Thoracic aorta (tissue), 2 donors: Measurements from ENCODE around the gene ARL2. TPM values are rescaled to one million over a fixed set of nuclear protein-coding genes. Genes with fewer than 3 reads are reported as not detected.

Source experiments
- ATAC-seq: fragments of 150-250 bp; one replicate; pipeline ENCODE4 v1.8.0; 2017; ENCODE audit warnings: low read depth; ENCODE audit not compliant: insufficient number of reproducible peaks, low FRiP score
- DNase-seq: peaks from one replicate; pipeline ENCODE4 v3.0.0-alpha.2; 2020; ENCODE audit warnings: low spot score
- H3K27ac ChIP-seq, 2 donors: fragments of 200-600 bp; sonication (generic); 1 replicate in 1 of 2; 2 replicates in 1 of 2; pipeline ENCODE4 v1.5.1; 2016; ENCODE audit warnings: mild to moderate bottlenecking in 2 of 2, moderate library complexity in 2 of 2
- H3K27me3 ChIP-seq: fragments of 200-600 bp; sonication (generic); replicated peaks from 2 replicates; pipeline ENCODE4 v1.6.0; 2016; ENCODE audit warnings: mild to moderate bottlenecking; ENCODE audit not compliant: insufficient read depth
- H3K36me3 ChIP-seq: fragments of 200-600 bp; sonication (generic); one replicate; pipeline ENCODE4 v1.5.1; 2016
- H3K4me1 ChIP-seq, 2 donors: fragments of 200-600 bp; sonication (generic); 1 replicate in 1 of 2; 2 replicates in 1 of 2; pipeline versions ENCODE4 v1.5.1 to v1.6.0; 2016; ENCODE audit warnings: low read depth in 2 of 2, mild to moderate bottlenecking in 1 of 2; ENCODE audit not compliant: control insufficient read depth in 1 of 2
- H3K4me3 ChIP-seq: fragments of 200-600 bp; sonication (generic); 2 replicates; pipeline ENCODE4 v1.5.1; 2016; ENCODE audit warnings: mild to moderate bottlenecking
- H3K9me3 ChIP-seq: fragments of 200-600 bp; sonication (generic); 2 replicates; pipeline ENCODE4 v1.5.1; 2016
- total RNA-seq, 2 donors: library from RNA; depleted of rRNA; stranded (reverse); fragments of >200 nt; gene quantifications; one replicate each; pipeline versions ENCODE4 v1.1.0 to v1.2.3, GENCODE V29; 2016
- TF ChIP-seq, protein P1 (sequence below): fragments of 200-600 bp; sonication (generic); IDR thresholded peaks from one replicate; pipeline ENCODE4 v1.5.1; 2019; ENCODE audit warnings: antibody characterized with exemption

ARL2 gene
- total RNA-seq, 2 donors from 2014 or later = 85.5 to 197 TPM

DNA sequence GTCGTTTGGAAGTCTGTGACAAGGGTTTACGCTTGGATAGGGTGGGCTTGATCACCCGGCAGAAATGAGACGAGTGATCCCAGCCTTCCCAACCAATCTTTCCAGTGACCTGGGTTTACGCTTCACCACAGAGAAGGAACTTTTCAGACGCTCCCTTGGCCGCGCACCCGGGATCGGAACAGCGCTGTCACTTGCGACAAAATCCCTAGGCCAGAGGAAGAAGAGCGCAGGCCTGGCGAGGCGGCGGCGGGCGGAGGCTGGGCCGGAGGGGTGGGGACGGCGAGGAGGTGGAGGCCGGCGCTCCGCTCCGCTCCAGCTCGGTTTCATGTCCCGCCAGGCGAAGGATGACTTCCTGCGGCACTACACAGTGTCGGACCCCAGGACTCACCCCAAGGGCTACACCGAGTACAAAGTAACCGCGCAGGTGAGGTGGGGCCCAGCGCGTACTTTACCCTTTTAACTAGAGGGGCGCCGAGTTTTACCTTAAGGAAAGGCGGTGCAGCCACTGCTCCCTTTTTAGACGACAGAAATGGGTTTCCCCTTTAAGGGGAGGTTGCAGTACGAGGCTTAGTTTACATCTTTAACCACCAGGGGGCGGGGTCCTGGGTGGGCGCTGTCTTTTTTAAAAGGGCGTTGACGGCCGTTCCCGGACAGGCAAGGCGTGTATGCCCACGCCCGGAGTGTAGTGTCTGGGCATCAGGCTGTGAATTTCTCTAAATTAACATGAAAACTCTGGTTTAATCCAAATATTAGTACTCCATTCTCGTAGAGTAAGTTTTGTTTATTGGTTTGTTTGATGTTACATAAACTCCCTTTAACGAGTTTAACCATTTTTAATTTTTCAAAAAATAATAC lies 13.5 kb downstream of the ARL2 start, which contains the start of gene SNX15:
Gene SNX15 (plus strand): TSS at position 227 of the 855 bp plus-strand sequence. CDS start 99 bp downstream, at position 326.
- Histone ChIP-seq H3K27ac (peak within 1 kb of the TSS; percentile 75 to 77), H3K4me1 (peaks cover 7 to 14% of the 10 kb centered on the region in 2 donors), H3K9me3 (no peaks in the 10 kb centered on the region), H3K27me3 (no peaks in the 10 kb centered on the region), H3K36me3 (peaks cover 12% of the 10 kb centered on the region), H3K4me3 (peak within 1 kb of the TSS; percentile 75)
- DNase-seq (peak; percentile 86), ATAC-seq (peak; percentile 94)
- TF ChIP-seq, protein P1, sequence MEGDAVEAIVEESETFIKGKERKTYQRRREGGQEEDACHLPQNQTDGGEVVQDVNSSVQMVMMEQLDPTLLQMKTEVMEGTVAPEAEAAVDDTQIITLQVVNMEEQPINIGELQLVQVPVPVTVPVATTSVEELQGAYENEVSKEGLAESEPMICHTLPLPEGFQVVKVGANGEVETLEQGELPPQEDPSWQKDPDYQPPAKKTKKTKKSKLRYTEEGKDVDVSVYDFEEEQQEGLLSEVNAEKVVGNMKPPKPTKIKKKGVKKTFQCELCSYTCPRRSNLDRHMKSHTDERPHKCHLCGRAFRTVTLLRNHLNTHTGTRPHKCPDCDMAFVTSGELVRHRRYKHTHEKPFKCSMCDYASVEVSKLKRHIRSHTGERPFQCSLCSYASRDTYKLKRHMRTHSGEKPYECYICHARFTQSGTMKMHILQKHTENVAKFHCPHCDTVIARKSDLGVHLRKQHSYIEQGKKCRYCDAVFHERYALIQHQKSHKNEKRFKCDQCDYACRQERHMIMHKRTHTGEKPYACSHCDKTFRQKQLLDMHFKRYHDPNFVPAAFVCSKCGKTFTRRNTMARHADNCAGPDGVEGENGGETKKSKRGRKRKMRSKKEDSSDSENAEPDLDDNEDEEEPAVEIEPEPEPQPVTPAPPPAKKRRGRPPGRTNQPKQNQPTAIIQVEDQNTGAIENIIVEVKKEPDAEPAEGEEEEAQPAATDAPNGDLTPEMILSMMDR = peak; percentile 86

DNA sequence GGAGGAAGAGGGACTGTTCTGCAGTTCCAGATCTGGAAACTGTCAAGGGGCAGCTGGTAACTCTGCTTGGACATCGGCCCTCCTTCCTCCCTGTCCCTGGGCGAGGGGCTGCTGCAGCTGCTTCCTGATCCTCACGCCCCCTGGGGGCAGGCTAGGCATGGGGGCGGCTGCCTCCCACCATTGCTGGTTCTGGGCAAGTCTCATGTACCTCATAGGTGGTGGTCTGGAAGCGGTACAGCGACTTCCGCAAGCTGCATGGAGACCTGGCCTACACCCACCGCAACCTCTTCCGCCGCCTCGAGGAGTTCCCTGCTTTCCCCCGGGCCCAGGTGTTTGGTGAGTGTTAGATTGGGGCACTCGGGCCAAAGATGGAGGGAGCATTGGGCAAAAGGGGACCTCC lies 18.3 kb downstream of the ARL2 start:
- TF ChIP-seq, protein P1 = no peak
- ATAC-seq (no peak), DNase-seq (no peak)
- Histone ChIP-seq H3K4me1 (peaks cover 7 to 9% of the 10 kb centered on the region in 2 donors), H3K27ac (no peak overlapping the region), H3K4me3 (no peak overlapping the region), H3K27me3 (no peaks in the 10 kb centered on the region), H3K9me3 (no peaks in the 10 kb centered on the region), H3K36me3 (peaks cover 46% of the 10 kb centered on the region)

DNA sequence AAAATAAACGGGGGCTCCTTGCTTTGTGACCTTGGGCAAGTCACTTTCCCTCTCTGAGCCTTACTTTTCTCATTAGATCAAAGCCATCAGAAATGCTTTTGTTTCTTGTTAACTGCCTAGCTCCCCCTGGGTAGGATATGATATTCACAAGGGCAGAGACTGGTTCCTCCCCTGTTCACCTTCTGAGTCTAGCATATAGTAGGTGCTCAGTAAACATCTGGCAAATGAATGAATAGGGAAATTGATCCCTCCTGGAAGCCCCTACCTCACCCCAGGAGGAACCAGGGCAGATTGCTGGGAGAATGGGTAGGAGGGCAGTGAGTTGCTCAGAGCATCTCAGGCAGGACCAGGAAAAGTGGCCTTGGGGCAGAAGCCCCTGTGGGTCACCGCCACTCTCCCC lies 20.5 kb downstream of the ARL2 start:
- Histone ChIP-seq H3K27me3 (no peaks in the 10 kb centered on the region), H3K36me3 (peaks cover 62% of the 10 kb centered on the region), H3K27ac (no peak overlapping the region), H3K4me3 (no peak overlapping the region), H3K9me3 (no peaks in the 10 kb centered on the region), H3K4me1 (no peaks in the 10 kb centered on the region)
- DNase-seq = no peak
- TF ChIP-seq, protein P1 = no peak
- ATAC-seq = no peak

DNA sequence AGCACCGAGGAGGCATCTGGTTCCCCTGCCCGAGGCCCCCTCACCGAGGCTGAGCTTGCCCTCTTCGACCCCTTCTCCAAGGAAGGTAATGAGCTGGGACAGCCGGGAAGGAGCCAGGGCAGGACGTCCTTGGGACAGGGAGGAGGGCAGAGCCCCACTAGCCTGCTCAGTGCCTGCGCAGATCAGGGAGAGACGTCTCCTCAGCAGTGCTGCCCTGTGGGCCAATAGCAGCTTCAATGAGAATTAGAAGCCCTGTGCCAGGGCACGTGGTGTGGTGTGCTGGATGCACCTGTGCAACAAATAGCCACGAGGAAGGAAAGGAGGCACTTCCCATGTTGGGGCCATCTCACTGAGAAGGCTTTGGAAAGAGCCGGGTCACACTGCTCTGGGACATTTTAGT lies 21.6 kb downstream of the ARL2 start:
- H3K9me3 ChIP-seq = no peaks in the 10 kb centered on the region
- no peak overlapping the region for H3K4me3 ChIP-seq
- no peak for DNase-seq
- ATAC-seq = no peak
- no peaks in the 10 kb centered on the region for H3K27me3 ChIP-seq
- H3K36me3 ChIP-seq = peaks cover 63% of the 10 kb centered on the region
- TF ChIP-seq, protein P1 = no peak
- no peak overlapping the region for H3K27ac ChIP-seq
- no peaks in the 10 kb centered on the region for H3K4me1 ChIP-seq

DNA sequence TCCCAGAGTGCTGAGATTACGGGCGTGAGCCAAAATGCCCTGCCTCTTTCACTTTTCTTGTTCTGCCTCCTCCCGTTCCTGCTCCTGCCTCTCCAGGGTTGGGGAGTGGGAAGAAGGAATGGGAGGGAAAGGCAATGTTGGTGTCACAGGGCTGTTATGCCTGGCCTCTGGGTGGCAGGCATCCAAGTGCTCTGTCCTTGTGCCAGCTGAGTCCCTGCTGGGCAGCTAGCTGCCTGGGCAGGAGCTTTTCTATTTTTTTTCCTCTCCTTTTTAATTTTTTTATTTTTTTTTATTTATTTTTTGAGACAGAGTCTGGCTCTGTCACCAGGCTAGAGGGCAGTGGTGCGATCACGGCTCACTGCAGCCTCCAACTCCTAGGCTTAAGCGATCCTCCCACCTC lies 23.0 kb downstream of the ARL2 start:
- TF ChIP-seq, protein P1 = no peak
- Histone ChIP-seq H3K4me3 (no peak overlapping the region), H3K36me3 (peaks cover 56% of the 10 kb centered on the region), H3K9me3 (no peaks in the 10 kb centered on the region), H3K4me1 (peaks cover 3 to 5% of the 10 kb centered on the region in 2 donors), H3K27me3 (no peaks in the 10 kb centered on the region), H3K27ac (peak overlapping the region in 1 of 2 donors; percentile 17)
- no peak for ATAC-seq
- no peak for DNase-seq
